Stimulated activated CD4-positive, alpha-beta T cell treated with anti-CD3 and anti-CD28 coated beads, Interleukin-15, amount 100 ng/mL, for 48 hours (primary cell): ENCODE results near the gene CACNG6.
"Not testable (repeated sequence)": the region's sequence is repeated elsewhere in the genome, so short reads cannot be mapped to it uniquely, and the experiment has no call there.

Experiments
- DNase-seq, 2 donors: peaks; one replicate each; pipeline ENCODE4 v3.0.0-alpha.2; 2020; ENCODE audit warnings: low read depth in 2 of 2

Gene CACNG6

GRCh38 chr19:53991224-53992113, at the start of gene CACNG6:
Gene CACNG6 (plus strand): TSS chr19:53991637. CDS start chr19:53992878, 1,241 bp downstream.
- DNase-seq: no peak

- peak; percentile 0 to 7 for DNase-seq
These were observed 49.2 kb upstream of the CACNG6 start for GRCh38 chr19:53942001-53942786.

DNA sequence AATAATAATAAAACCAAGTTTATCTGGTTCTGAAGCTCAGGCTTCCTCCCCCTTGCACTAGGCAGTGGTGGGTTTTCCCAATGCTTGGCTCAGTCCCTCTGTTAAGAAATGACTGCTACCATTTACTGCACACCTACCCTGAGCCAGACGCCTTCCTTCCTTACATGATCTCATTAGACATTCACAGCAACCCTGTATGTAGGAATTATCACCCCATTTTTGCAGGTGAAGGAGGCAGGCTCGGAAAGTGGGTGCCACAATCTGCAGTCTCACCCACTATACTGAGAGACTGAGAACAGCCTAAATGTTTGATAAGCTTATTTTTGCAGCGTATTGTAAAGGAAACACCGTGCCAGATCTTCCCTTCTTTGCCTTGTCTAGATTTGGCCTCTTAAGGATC, 47.0 kb upstream of the CACNG6 start:
- no peak for DNase-seq

- no peak for DNase-seq
These were observed 46.5 kb upstream of the CACNG6 start for GRCh38 chr19:53944933-53945332.

GRCh38 chr19:53945441-53945840, 46.0 kb upstream of the CACNG6 start:
- no peak for DNase-seq

GRCh38 chr19:53945998-53946397, 45.4 kb upstream of the CACNG6 start:
- DNase-seq: no peak

DNA sequence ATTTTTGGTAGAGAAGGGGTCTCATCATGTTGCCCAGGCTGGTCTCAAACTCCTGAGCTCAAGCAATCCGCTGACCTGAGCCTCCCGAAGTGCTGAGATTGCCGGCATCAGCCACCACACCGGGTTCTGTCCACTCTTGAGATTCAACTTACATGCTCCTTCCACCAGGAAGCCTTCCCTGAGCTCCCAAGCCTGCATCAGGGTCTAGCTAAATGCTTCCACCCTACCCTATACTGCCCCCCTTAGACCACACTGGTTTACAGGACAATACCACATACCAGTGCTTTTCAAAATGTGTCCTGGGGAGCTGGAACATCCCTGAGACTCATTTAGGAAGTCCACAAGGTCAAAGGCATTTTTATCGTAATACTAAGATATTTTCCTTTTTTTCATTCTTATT, 43.8 kb upstream of the CACNG6 start:
- DNase-seq: no peak

GRCh38 chr19:53948611-53949010, 42.8 kb upstream of the CACNG6 start:
- DNase-seq: not testable (repeated sequence)

DNA sequence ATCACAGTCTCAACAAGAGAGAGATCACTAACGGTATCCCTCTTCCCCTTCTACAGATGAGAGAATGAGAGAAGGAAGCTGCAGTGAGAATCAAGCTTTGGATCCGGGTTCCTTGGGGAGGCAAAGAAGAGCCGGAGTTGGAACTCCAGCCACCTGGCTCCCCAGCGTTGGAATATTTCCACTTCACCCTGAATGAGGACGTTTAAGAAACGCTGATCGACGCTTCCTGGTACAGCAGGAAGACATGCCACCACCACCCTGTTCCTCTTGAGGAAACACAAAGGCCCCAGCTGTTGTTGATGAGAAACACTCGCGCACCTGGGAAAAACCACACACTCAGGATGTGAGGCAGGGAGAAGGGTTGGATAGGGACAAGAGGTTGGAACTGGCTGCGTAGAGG, 40.0 kb upstream of the CACNG6 start:
- DNase-seq: no peak

GRCh38 chr19:53951947-53952346, 39.5 kb upstream of the CACNG6 start:
- no peak for DNase-seq

DNA sequence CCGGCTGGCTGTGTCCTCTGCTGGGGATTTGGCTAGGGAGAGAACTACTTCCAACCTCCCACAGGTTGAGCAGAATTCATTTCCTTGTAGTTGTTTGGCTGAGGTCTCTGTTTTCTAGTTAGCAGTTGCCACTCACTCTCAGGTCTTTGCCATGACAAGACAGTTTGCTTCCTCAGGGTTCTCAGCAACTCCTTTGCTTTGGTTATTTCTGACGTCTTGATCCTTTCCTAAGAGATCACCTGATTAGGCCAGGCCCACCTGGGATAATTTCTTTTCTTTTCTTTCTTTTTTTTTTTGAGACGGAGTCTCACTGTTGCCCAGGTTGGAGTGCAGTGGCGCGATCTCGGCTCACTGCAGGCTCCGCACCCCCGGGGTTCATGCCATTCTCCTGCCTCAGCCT, 38.1 kb upstream of the CACNG6 start:
- DNase-seq: no peak

GRCh38 chr19:53957448-53958167, 33.8 kb upstream of the CACNG6 start:
- no peak for DNase-seq

GRCh38 chr19:53958168-53958571, 33.3 kb upstream of the CACNG6 start:
- no peak for DNase-seq

DNA sequence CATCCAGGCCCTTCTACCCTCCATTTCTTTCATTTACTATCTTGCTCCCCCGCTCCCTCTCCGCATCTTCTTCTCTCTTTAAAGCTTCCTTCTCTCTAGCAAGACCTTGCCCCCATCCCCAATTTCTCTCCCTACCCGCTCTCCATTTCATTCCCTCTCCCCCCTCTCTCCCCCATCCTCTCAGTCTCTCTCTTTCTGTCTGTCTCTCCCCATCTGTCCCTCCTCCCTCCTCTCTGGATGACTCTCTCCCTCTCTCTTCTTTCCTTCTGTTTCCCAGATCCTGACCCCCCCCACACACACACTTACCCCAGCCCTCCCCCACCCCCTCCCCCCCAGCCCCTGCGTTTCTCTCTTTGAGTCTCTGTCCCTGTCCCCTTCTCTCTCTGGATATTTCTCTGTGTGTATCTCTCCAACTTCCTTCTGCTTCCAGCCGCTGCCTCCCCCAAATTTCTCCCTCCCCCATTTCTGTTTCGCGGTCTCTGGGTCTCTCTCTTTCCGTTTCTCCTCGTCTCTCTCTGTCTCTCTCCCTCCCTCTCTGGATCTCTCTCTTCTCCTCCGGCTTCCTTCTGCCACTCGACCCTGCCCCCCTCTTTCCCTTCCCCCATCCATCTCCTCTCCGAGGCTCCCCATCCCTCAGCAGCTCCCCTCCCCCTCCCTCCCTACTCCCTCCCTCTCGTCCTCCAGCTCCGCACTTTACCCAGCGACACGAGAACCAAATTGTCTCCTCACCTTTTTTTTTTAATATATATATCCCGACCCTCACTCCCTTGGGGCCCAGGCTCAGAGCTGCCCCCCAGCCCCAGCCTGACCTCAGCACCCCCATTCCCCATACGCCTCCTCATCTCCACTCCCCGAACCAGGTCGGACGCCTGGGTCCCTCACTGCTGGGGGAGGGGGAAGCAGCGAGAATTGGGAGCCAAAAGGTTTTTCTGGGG, 32.3 kb upstream of the CACNG6 start:
- DNase-seq: no peak

DNA sequence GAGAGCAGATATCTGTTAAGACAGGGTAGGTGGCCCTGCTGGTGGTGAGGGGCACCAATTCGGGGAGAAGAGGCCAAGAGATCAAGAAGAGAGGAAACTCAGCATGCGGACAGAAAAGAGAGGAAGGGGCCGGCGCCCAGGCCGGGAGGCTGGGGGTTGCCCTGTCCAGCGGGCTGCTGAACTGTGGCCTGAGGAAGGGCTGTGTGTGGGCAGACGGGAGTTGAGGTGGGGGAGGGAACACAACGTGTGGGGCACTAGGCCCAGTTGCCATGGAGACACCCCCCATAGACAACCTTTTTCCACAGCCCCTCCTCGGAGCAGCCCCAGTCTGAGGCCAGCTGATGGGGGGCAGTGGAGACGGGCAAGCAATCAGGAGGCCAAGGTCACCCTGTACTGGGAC, 31.2 kb upstream of the CACNG6 start:
- DNase-seq: no peak

DNA sequence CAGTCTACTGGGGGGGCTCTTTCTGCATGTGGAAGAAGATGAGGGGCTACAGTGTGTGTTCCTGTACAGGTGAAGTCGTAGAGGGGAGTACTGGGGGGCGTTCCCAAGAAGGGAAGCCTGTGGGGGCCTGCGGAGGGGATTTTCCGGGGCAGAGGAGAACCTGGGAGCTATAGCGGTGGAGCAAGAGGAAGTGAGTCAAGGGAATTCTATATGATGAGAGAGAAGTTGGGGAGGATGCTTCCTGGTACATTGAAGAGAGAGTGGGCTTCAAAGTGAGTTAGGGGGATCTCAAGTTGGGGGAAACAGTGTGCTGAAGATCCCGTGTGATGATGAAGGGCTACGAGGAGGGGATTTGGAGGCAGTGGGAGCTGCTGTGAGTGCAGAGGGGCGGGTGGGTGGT, 30.6 kb upstream of the CACNG6 start:
- DNase-seq: no peak

GRCh38 chr19:53961523-53962356, 29.7 kb upstream of the CACNG6 start:
- DNase-seq: no peak

- DNase-seq: no peak
These were observed 28.5 kb upstream of the CACNG6 start, which contains the start of gene CACNG8 for GRCh38 chr19:53962887-53963431. Gene CACNG8 (plus strand): TSS chr19:53962937.

- DNase-seq: no peak
These were observed 26.3 kb upstream of the CACNG6 start for GRCh38 chr19:53965091-53965490.

- no peak for DNase-seq
These were observed 24.5 kb upstream of the CACNG6 start for GRCh38 chr19:53966931-53967330.
